NCI-H2081 treated with DMSO at 0.1 percent for 48 hours (cell line): ENCODE results near the gene SLC13A2.
"Not testable (repeated sequence)": the region's sequence is repeated elsewhere in the genome, so short reads cannot be mapped to it uniquely, and the experiment has no call there.

Experiments used
- DNase-seq: peaks from one replicate; lab custom pipeline; 2025; lab: John Stamatoyannopoulos, UW

Gene SLC13A2

DNA sequence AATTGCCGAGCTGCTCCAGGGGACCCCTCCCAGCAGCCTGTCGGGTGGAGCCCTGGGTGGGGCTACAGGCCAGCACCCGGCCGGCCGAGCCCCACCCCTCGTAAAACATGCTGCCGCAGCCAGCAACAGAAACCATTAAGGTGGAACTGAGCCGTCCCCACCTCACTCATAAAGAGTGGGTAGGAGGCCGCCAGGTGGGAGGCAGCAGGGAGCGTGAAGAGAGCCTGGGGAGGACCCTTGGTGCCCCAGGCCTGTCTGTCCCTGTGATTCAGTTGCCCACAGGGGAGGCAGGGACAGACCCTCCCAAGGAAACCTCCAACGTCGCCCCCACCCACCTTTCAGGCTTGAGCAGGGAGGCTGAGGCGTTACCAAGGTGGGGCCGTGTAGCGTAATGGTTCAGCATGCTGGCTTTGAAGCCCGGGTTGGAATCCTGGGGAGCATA is 41.1 kb downstream of the SLC13A2 start:
- DNase-seq = no peak

DNA sequence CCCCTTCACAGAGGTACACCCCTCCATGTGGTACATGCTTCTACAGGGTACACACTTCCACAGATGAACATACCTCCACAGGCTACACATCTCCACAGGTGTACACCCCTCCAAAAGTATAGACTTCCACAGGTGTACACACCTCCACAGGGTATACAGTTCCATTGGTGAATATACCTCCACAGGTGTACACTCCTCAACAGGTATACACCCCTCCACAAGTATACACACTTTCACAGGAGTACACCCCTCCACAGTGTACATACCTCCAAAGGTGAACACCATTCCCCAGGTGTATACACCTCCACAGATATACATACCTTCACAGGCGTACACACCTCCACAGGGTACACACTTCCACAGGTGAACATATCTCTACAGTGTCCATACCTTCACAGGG is 42.1 kb downstream of the SLC13A2 start:
- DNase-seq = no peak

GRCh38 chr17:28518132-28518531 is 44.7 kb downstream of the SLC13A2 start:
- DNase-seq = no peak

DNA sequence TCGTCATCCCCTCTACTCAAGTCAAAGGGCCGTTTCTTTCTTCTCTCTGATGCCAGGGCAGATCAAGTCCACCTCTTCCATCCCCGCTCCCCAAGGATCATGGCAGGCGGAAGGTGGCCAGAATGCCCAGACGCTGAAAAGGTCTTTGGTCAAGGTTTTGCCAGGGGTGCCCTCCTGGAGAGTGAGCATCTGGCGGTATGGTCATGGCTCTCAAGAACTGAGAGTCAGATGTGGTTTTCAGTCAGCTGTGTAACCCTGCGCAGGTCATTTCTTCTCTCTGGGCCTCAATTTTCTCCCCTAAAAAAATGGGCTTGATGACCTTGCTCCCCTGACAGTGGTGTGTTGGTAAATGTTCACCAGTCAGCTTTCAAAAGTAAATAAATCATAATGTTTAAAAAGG is 45.1 kb downstream of the SLC13A2 start:
- no peak for DNase-seq

- no peak for DNase-seq
Observed at GRCh38 chr17:28519236-28519635, 45.8 kb downstream of the SLC13A2 start.

DNA sequence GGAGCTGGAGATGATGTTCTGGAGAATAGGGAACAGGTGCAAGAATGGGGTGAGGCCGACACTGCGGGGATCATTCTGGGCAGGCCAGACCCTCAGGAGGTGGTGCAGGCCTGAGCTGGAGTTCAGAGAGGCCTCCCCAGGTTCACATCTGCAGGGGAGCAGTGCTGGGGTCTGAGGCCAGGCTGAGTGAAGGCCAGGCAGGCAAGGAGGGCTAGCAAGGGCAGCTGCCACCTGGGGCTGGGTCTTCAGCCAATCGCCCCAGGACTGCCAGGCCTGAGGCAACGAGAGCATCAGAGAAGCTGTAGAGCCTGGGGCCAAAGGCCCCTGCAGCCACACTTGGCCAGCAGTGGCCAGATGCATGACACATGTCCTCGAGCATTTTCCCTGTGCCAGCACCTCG is 47.2 kb downstream of the SLC13A2 start:
- DNase-seq = no peak

DNA sequence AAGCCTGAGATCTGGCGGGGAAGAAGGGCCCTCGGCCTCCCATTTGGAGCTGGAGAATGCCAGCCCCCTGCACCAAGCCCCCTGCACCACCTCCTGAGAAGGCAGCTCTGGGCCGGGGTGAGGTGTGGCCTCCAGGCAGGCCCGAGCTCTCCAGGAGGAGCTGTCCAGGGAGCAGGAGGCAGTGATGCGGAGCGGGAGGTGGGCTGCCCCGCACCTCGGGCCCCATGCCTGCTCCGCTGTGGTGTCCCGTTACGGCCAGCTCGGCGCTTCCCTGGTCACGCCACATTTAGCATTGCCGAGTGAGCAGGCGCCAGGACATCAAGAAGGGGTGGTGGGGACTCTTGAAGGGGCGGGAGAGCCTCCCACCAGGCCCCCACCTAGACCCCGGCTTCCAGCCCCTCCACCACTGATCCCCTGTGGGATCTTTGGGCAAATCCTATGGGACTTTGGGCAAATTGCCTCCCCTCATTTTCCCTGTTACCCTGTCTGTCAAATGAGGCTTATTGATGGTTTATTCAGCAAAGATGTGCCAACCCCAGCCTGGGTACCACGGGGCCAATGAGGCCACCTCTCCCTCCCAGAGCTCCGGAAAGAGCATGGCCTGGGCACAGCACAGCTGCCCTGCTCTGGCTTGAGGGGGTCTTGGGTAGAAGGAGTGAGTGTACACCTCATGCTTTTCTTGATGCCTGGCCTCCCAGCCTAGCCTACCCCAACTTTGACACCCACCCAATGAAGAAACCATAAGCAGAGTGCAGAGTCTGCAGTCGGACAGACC is 48.1 kb downstream of the SLC13A2 start:
- DNase-seq = no peak

DNA sequence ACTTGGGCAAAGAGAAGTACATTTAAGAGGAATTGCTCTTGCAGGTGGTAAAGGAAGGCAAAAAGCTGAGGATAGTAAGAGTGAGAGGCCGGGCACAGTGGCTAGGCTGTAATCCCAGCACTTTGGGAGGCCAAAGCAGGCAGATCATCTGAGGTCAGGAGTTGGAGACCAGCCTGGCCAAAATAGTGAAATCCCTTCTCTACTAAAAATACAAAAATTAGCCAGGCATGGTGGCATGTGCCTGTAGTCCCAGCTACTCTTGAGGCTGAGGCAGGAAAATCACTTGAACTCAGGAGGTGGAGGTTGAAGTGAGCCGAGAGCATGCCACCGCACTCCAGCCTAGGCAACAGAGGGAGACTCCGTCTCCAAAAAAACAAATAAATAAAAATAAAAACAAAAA is 48.8 kb downstream of the SLC13A2 start:
- not testable (repeated sequence) for DNase-seq

- DNase-seq = no peak
Observed at GRCh38 chr17:28523186-28523585, 49.7 kb downstream of the SLC13A2 start.

- no peak for DNase-seq
Observed at GRCh38 chr17:28523876-28524275, 50.4 kb downstream of the SLC13A2 start.

DNA sequence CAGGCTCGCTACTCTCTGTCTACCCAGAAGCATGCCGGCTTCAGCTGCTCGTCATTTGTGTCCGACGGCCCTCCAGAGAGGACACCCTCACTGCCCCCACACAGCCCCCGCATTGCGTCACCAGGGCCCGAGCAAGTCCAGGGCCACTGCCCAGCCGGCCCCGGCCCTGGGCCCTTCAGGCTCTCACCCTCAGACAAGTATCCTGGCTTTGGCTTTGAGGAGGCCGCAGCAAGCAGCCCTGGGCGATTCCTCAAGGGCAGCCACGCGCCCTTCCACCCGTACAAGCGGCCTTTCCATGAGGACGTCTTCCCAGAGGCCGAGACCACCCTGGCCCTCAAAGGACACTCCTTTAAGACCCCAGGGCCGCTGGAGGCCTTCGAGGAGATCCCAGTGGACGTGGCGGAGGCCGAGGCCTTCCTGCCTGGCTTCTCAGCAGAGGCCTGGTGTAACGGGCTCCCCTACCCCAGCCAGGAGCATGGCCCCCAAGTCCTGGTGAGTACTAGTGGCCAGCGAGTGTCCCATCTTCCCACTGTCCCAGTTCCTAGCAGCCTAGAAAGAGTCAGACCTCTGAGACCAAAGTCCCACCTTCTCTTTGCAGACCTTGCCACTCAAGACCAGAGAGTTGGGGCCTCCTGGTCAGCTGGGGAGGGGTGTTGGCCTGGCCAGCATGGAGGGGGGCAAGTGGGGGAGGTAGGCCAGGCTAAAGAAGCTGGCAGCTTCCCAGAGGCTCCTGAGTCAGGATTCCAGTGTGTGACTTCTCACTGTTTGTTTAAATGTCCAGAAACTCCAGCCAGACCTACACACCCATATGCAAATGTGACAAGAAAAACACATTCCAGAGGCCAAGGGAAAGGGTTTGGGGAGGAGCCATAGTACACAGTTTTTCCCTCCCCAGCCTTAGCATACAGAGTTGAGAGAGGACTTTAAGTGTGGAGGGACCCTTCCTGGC is 51.3 kb downstream of the SLC13A2 start:
- no peak for DNase-seq

- no peak for DNase-seq
Observed at GRCh38 chr17:28526381-28526780, 52.9 kb downstream of the SLC13A2 start.

DNA sequence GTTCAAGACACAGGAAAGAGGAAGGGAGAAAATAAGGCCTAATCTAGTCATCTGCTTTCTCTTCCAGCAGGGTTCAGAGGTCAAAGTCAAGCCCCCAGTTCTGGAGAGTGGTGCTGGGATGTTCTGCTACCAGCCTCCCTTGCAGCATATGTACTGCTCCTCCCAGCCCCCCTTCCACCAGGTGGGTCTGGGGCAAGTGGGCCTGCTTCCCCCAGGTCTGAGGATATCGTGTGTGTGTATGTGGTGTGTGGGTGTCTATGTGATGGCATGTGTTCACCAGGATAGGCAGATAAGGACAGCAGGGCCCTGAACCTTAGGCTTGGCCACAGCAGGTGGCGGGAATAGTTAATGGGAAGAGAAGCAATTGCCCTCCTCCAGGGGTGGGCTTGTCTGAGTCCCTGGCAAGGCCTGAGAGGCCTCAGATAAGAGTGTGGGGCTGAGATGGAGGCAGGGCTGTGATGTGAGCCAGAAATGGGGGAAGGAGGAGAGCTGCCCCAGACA is 53.8 kb downstream of the SLC13A2 start:
- DNase-seq = no peak

DNA sequence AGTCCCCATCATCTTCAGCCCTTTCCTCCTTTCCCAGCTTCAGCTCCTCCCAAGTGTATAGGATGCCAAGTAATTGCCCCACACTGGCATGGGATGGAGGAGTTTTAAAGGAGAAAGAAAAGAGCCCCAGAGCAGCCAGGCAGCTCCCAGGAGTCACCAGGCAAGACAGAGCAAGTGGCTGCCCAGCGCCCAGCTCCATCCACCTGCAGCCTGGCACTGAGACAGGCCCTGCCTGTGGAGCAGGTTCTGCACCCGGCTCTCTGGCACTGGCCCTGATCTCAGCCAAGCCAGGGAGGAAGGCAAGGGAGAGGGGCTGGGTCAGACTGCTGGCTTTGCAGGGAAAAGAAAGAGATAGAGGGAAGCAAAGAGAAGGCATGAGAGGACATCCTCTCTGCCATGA is 54.4 kb downstream of the SLC13A2 start:
- DNase-seq = no peak

GRCh38 chr17:28528327-28529012 is 55.0 kb downstream of the SLC13A2 start:
- no peak for DNase-seq

- no peak for DNase-seq
Observed at GRCh38 chr17:28529013-28529400, 55.6 kb downstream of the SLC13A2 start.

DNA sequence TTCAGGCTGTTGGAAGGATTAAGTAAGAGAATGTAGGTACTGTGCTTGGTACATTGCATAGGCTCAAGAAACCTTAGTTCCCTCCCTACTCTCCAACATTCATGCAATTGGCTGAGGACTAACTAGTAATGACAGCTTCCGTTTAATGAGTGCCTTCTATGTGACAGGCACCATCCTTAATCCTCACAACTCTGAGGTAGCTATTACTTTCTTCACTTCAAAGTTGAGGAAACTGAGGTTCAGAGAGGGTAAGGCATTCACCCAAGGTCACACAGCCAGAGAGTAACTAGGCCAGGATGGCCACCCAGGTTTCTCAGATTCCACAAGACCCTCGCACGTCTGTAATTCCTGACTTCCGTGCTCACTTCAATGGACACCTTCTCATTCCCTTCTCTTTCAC is 56.8 kb downstream of the SLC13A2 start:
- no peak for DNase-seq

- DNase-seq = no peak
Observed at GRCh38 chr17:28530926-28531325, 57.5 kb downstream of the SLC13A2 start.

DNA sequence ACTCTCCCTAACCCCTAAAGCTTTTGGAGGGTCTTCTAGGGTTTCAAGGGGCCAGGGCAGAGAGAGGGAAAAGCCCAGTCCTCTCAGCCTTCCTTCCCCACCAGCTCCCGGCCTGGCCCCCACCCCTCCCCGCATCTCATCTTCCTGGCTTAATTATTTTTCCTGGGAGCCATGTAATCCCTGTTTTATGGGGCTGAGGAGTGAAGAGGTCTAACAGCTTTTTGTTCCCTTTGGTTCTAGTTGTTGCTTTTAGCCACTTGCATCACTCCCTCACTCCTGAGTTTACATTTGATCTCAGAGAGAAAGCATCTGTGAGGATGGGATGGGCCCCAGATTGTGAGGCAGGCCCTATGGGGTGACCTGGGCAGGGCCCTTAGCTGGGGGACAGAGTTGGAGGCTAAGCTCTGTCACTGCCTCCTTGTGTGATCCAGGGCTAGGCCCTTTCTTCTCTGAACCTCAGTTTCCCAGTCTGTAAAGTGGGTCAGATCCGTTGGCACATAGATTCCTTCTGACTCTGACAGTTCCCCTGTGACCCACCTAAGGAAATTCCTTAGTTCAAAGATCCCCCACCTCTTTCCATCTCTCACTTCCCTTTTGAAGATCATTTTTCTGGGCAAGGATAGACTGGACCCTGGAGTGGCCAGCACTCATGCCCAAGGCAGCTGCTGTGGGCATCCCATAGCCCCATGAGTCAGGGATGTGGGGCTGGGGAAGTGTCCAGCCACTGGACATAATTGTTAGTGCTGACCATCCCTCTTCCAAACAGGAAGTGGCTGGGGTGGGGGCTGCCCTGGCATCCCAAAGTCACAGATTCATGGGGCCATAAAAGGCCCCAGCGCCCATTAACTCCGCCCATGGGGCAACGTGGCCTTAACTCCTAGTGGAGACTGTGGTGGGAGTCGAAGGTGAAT is 58.9 kb downstream of the SLC13A2 start:
- DNase-seq = no peak

DNA sequence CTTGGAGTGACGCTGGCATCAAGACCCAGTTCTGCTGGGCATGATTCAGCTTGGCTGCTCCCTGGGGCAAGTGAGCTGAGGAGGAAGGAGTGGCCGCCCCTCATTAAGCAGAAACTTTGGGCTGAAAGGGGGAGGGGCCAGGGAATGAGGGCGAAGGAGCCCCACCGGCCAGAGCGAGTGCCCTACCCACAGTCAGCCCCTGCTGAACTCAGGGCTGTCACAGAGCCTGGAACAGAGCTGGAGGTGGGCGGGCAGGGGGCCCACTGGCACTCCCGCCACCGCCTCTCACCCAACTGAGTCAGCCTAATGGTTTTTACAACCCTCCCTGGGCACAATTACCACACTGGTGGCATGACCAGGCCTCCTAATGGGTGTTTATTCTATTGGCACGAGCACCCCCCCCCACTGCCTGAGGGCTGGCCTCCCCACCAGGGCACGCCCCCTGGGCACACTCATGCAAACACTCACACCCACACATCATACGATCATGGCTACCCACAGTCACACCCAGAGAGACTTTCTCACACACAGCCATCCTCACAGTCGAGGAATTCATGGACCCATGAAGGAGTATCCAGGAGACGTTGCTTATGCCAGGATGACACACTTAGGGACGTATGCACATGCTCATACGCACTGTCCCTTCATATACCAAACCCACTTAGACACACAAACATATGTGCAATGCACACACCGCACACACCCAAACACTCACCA is 59.8 kb downstream of the SLC13A2 start:
- no peak for DNase-seq
